NT2/D1 (cell line): ENCODE data around the gene RWDD3.
A peak's percentile ranks its signal among the peaks of the same experiment; 100 is the strongest.

Experiments used
- DNase-seq: peaks from one replicate; pipeline ENCODE4 v3.0.0-alpha.2; 2011; ENCODE audit warnings: low read depth, low spot score
- H3K27me3 ChIP-seq: 2 replicates; pipeline ENCODE4 v1.6.0; 2011; ENCODE audit warnings: mild to moderate bottlenecking; ENCODE audit not compliant: insufficient read length, insufficient read depth
- H3K36me3 ChIP-seq: 2 replicates; pipeline ENCODE4 v1.6.1; 2011; ENCODE audit warnings: mild to moderate bottlenecking, low read length, mixed read lengths; ENCODE audit not compliant: insufficient read depth, insufficient read length
- H3K4me1 ChIP-seq: 2 replicates; pipeline ENCODE4 v1.5.1; 2011; ENCODE audit not compliant: insufficient read depth, insufficient read length
- H3K4me3 ChIP-seq: 2 replicates; pipeline ENCODE4 v1.5.1; 2011; ENCODE audit warnings: low read depth; ENCODE audit not compliant: insufficient read length
- H3K9ac ChIP-seq: 2 replicates; pipeline ENCODE4 v1.6.0; 2011; ENCODE audit warnings: low read depth; ENCODE audit not compliant: insufficient read length
- H3K9me3 ChIP-seq: 2 replicates; pipeline ENCODE4 v1.5.1; 2011; ENCODE audit warnings: mild to moderate bottlenecking, low read length; ENCODE audit not compliant: insufficient read depth
- SUZ12 ChIP-seq: IDR thresholded peaks from 2 replicates; pipeline ENCODE4 v1.6.1; 2011; ENCODE audit not compliant: insufficient read length, insufficient read depth; ENCODE audit errors: extremely low read depth
- YY1 ChIP-seq: IDR thresholded peaks from 2 replicates; pipeline ENCODE4 v1.6.1; 2011; ENCODE audit not compliant: insufficient read length, insufficient read depth
- ZNF274 ChIP-seq: IDR thresholded peaks from 2 replicates; pipeline ENCODE4 v1.6.1; 2011; ENCODE audit warnings: mild to moderate bottlenecking, low read depth, low read length

The RWDD3 gene

GRCh38 chr1:95233737-95234500, at the start of gene RWDD3:
Gene RWDD3 (plus strand): TSS chr1:95234210. CDS start chr1:95234231, 21 bp downstream.
- TF ChIP-seq SUZ12 (no peak), YY1 (peak; percentile 49)
- DNase-seq, result peak; percentile 82
- Histone ChIP-seq H3K4me3 (peak within 1 kb of the TSS; percentile 97), H3K9ac (peak within 1 kb of the TSS; percentile 98), H3K36me3 (peaks cover 7% of the 10 kb centered on the region), H3K9me3 (no peaks in the 10 kb centered on the region), H3K27me3 (no peaks in the 10 kb centered on the region), H3K4me1 (no peaks in the 10 kb centered on the region)

- no peaks in the 10 kb centered on the region for H3K9me3 ChIP-seq
- H3K27me3 ChIP-seq, result no peaks in the 10 kb centered on the region
- no peak overlapping the region for H3K9ac ChIP-seq
- no peak for DNase-seq
- no peak overlapping the region for H3K4me3 ChIP-seq
- TF ChIP-seq ZNF274, result no peak
- TF ChIP-seq SUZ12, result no peak
- TF ChIP-seq YY1, result no peak
- no peaks in the 10 kb centered on the region for H3K4me1 ChIP-seq
- no peaks in the 10 kb centered on the region for H3K36me3 ChIP-seq
Observed at GRCh38 chr1:95186149-95186548, 47.9 kb upstream of the RWDD3 start.

- Histone ChIP-seq H3K9ac (no peak overlapping the region), H3K4me3 (no peak overlapping the region), H3K36me3 (no peaks in the 10 kb centered on the region), H3K9me3 (no peaks in the 10 kb centered on the region), H3K27me3 (no peaks in the 10 kb centered on the region), H3K4me1 (no peaks in the 10 kb centered on the region)
- no peak for DNase-seq
- TF ChIP-seq ZNF274, result no peak
- no peak for TF ChIP-seq YY1
- no peak for TF ChIP-seq SUZ12
Observed at GRCh38 chr1:95193591-95193990, 40.4 kb upstream of the RWDD3 start.

GRCh38 chr1:95195046-95195445, 39.0 kb upstream of the RWDD3 start:
- H3K9me3 ChIP-seq, result no peaks in the 10 kb centered on the region
- TF ChIP-seq ZNF274 (no peak), SUZ12 (no peak), YY1 (no peak)
- no peaks in the 10 kb centered on the region for H3K4me1 ChIP-seq
- H3K27me3 ChIP-seq, result no peaks in the 10 kb centered on the region
- H3K4me3 ChIP-seq, result no peak overlapping the region
- no peak overlapping the region for H3K9ac ChIP-seq
- DNase-seq, result no peak
- no peaks in the 10 kb centered on the region for H3K36me3 ChIP-seq

- no peaks in the 10 kb centered on the region for H3K9me3 ChIP-seq
- no peaks in the 10 kb centered on the region for H3K27me3 ChIP-seq
- no peaks in the 10 kb centered on the region for H3K4me1 ChIP-seq
- no peaks in the 10 kb centered on the region for H3K36me3 ChIP-seq
- no peak overlapping the region for H3K4me3 ChIP-seq
- TF ChIP-seq SUZ12 (no peak), ZNF274 (no peak), YY1 (no peak)
- H3K9ac ChIP-seq, result no peak overlapping the region
- DNase-seq, result no peak
Observed at GRCh38 chr1:95196017-95196416, 38.0 kb upstream of the RWDD3 start.

- DNase-seq, result peak; percentile 6
- TF ChIP-seq ZNF274, result no peak
- no peak for TF ChIP-seq SUZ12
- no peak for TF ChIP-seq YY1
- Histone ChIP-seq H3K4me1 (no peaks in the 10 kb centered on the region), H3K4me3 (no peak overlapping the region), H3K36me3 (no peaks in the 10 kb centered on the region), H3K9me3 (no peaks in the 10 kb centered on the region), H3K27me3 (no peaks in the 10 kb centered on the region), H3K9ac (no peak overlapping the region)
Observed at GRCh38 chr1:95197616-95198252, 36.3 kb upstream of the RWDD3 start.

GRCh38 chr1:95201905-95202304, 32.1 kb upstream of the RWDD3 start:
- Histone ChIP-seq H3K9me3 (no peaks in the 10 kb centered on the region), H3K36me3 (no peaks in the 10 kb centered on the region), H3K4me1 (no peaks in the 10 kb centered on the region), H3K9ac (no peak overlapping the region), H3K27me3 (no peaks in the 10 kb centered on the region), H3K4me3 (no peak overlapping the region)
- no peak for DNase-seq
- TF ChIP-seq SUZ12, result no peak
- no peak for TF ChIP-seq YY1
- no peak for TF ChIP-seq ZNF274

- Histone ChIP-seq H3K4me1 (no peaks in the 10 kb centered on the region), H3K36me3 (no peaks in the 10 kb centered on the region), H3K9me3 (no peaks in the 10 kb centered on the region), H3K9ac (no peak overlapping the region), H3K27me3 (no peaks in the 10 kb centered on the region), H3K4me3 (no peak overlapping the region)
- TF ChIP-seq YY1 (no peak), ZNF274 (no peak), SUZ12 (no peak)
- DNase-seq, result no peak
Observed at GRCh38 chr1:95203908-95204437, 30.0 kb upstream of the RWDD3 start.
